Upper lobe of right lung (tissue), 1 donor: ENCODE data around the gene EBLN2. TPM values are rescaled to one million over a fixed set of nuclear protein-coding genes. Genes with fewer than 3 reads are reported as not detected.

Experiments
- ATAC-seq: fragments of 200-7000 bp; cut with Tn5 transposase; one replicate; pipeline ENCODE4 v1.9.1; 2020; ENCODE audit warnings: mild to moderate bottlenecking, moderate library complexity
- DNase-seq: peaks from one replicate; pipeline ENCODE4 v3.0.0-alpha.2; 2020
- H3K27ac ChIP-seq: fragments of 200-600 bp; one replicate; pipeline ENCODE4 v1.8.0; 2022
- H3K27me3 ChIP-seq: fragments of 200-600 bp; one replicate; pipeline ENCODE4 v1.8.0; 2022; ENCODE audit warnings: mild to moderate bottlenecking
- H3K36me3 ChIP-seq: fragments of 200-600 bp; one replicate; pipeline ENCODE4 v1.8.0; 2022
- H3K4me1 ChIP-seq: fragments of 200-600 bp; one replicate; pipeline ENCODE4 v1.8.0; 2022
- H3K4me3 ChIP-seq: fragments of 200-600 bp; one replicate; pipeline ENCODE4 v1.8.0; 2022; ENCODE audit warnings: mild to moderate bottlenecking
- H3K9me3 ChIP-seq: fragments of 200-600 bp; one replicate; pipeline ENCODE4 v1.8.0; 2022
- intact Hi-C: fragments of 100-400 bp; cut with DNase I; formaldehyde crosslinking; loops from one replicate; pipeline ENCODE4 v1.11.0; 2022
- total RNA-seq: library from RNA; stranded (reverse); fragmentation: NEBNext Ultra II Directional; extraction: Animal tissue kit (Norgen Biotek cat#: 25700); gene quantifications from one replicate; pipeline ENCODE4 v1.2.1, GENCODE V29; 2021
- TF ChIP-seq, protein P1 (sequence below): fragments of 200-600 bp; IDR thresholded peaks from one replicate; pipeline ENCODE4 v1.8.0; 2022; ENCODE audit warnings: antibody characterized with exemption
- donor health status: DM: no; HTN: yes; CAD: no; lungs with severe emphysema.

Gene EBLN2
- total RNA-seq, 1 donor from 2014 or later, result 4.0 TPM

DNA sequence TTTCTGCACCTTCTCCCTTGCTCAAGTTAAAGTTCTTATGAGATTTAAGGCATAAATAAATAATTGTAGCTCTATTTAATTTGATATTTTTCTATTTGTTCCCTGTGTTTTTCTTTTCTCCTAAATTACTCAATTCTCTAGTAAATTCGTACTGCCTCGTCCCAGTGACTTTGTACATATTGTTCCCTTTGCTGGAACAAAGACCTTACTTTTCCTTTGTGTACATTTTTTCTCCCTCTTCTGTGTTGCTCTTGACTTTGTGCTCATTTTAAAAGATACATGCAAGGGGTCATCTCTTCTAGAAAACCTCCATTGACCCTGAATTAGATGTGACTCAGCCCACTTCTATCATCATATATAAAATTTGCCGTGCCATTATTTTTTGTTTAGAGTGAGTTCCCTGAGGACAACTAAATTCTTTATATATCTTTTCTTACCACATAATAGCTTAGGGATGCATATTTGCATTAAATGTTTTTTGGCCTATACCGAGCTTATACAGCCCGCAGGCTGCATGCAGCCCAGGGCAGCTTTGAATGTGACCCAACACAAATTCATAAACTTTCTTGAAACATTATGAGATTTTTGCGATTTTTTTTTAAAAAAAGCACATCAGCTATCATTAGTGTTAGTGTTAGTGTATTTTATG lies 35.2 kb upstream of the EBLN2 start:
- intact Hi-C loops, result no loop called here
- DNase-seq (no peak), ATAC-seq (no peak)
- TF ChIP-seq, protein P1, sequence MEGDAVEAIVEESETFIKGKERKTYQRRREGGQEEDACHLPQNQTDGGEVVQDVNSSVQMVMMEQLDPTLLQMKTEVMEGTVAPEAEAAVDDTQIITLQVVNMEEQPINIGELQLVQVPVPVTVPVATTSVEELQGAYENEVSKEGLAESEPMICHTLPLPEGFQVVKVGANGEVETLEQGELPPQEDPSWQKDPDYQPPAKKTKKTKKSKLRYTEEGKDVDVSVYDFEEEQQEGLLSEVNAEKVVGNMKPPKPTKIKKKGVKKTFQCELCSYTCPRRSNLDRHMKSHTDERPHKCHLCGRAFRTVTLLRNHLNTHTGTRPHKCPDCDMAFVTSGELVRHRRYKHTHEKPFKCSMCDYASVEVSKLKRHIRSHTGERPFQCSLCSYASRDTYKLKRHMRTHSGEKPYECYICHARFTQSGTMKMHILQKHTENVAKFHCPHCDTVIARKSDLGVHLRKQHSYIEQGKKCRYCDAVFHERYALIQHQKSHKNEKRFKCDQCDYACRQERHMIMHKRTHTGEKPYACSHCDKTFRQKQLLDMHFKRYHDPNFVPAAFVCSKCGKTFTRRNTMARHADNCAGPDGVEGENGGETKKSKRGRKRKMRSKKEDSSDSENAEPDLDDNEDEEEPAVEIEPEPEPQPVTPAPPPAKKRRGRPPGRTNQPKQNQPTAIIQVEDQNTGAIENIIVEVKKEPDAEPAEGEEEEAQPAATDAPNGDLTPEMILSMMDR, result no peak
- Histone ChIP-seq H3K4me3 (no peak overlapping the region), H3K9me3 (no peaks in the 10 kb centered on the region), H3K36me3 (no peaks in the 10 kb centered on the region), H3K27ac (no peak overlapping the region), H3K27me3 (no peaks in the 10 kb centered on the region), H3K4me1 (peaks cover 24% of the 10 kb centered on the region)

DNA sequence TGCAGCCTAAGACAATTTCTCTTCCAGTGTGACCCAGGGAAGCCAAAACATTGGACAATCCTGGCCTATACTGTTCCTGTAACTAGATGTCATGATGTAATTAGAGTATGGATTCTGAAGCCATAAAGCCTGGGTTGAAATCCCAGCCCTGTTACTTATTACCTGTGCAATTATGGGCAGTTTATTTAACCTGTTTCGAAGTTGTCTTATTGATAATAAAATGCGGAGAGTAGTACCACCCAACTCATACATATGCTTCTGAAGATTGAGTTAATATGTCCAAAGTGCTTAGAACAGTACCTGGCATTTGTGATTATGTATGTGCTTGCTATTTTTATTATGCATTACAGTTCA lies 34.7 kb upstream of the EBLN2 start:
- H3K36me3 ChIP-seq, result no peaks in the 10 kb centered on the region
- no peak overlapping the region for H3K4me3 ChIP-seq
- H3K27me3 ChIP-seq, result no peaks in the 10 kb centered on the region
- TF ChIP-seq, protein P1, result no peak
- ATAC-seq (no peak), DNase-seq (no peak)
- no peak overlapping the region for H3K27ac ChIP-seq
- H3K9me3 ChIP-seq, result no peaks in the 10 kb centered on the region
- intact Hi-C loops, result no loop called here
- peaks cover 24% of the 10 kb centered on the region for H3K4me1 ChIP-seq

DNA sequence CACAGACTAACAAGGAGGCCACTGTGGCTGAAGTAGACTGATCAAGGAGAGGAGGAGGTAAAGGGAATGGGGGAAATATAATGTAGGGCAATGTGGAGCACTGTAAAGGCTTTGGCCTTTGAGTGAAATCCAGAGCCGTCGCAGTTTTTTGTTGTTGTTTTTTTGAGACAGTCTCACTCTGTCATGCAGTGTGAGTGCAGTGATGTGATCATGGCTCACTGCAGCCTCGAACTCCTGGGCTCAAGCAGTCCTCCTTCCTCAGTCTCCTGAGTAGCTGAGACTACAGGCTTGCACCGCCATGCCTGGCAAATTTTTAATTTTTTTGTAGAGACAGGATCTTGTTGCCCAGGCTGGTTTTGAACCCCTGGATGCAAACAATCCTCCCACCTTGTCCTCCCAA lies 32.7 kb upstream of the EBLN2 start:
- Histone ChIP-seq H3K36me3 (no peaks in the 10 kb centered on the region), H3K27ac (no peak overlapping the region), H3K4me1 (peaks cover 24% of the 10 kb centered on the region), H3K27me3 (no peaks in the 10 kb centered on the region), H3K4me3 (no peak overlapping the region), H3K9me3 (no peaks in the 10 kb centered on the region)
- intact Hi-C loops, result no loop called here
- ATAC-seq (no peak), DNase-seq (no peak)
- TF ChIP-seq, protein P1, result no peak

DNA sequence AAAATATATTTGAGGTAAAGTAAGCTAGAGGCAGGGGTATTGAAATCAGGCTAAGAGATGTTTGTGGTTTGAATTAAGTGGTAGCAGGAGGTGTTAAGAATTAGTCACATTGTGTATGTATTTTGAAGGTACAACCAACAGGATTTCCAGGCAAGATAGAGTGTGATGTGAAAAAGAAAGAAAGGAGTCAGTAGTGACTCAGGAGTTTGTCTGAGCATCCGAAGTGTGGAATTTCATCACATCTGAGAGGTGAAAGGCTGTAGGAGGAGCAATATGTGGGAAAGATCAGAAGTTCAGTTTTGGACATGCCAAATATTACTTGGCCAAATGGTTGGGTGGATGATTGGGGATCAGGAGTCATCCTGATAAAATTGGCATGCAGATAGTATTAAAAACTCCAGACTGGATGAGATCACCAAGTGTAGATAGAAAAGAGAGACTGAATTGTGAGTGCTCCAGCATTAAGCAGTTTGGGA lies 32.1 kb upstream of the EBLN2 start:
- no peak overlapping the region for H3K27ac ChIP-seq
- H3K36me3 ChIP-seq, result no peaks in the 10 kb centered on the region
- no peak for DNase-seq
- peak; percentile 45 for ATAC-seq
- no peaks in the 10 kb centered on the region for H3K9me3 ChIP-seq
- intact Hi-C loops, result no loop called here
- H3K4me1 ChIP-seq, result peaks cover 22% of the 10 kb centered on the region
- TF ChIP-seq, protein P1, result no peak
- no peaks in the 10 kb centered on the region for H3K27me3 ChIP-seq
- H3K4me3 ChIP-seq, result no peak overlapping the region

- TF ChIP-seq, protein P1, result no peak
- intact Hi-C loops, result no loop called here
- no peak overlapping the region for H3K4me3 ChIP-seq
- H3K27me3 ChIP-seq, result no peaks in the 10 kb centered on the region
- no peaks in the 10 kb centered on the region for H3K9me3 ChIP-seq
- H3K36me3 ChIP-seq, result no peaks in the 10 kb centered on the region
- ATAC-seq, result no peak
- H3K27ac ChIP-seq, result no peak overlapping the region
- peaks cover 17% of the 10 kb centered on the region for H3K4me1 ChIP-seq
- no peak for DNase-seq
Observed at GRCh38 chr3:73030073-73030597, 31.3 kb upstream of the EBLN2 start.
